ENCODE data around the gene FGF8.

Gene FGF8

GRCh38 chr10:101780818-101781654, 5.1 kb upstream of the FGF8 start:
- Histone ChIP-seq H3K9ac (no peak overlapping the region), H3K4me1 (ENCODE audit: low read depth, poor library complexity, severe bottlenecking) (peaks cover 31% of the 10 kb centered on the region), H4K20me1 (ENCODE audit: insufficient read depth) (no peaks in the 10 kb centered on the region), H3K27ac (no peak overlapping the region), H3K4me3 (IDR thresholded peaks at IDR 0.05; ENCODE audit: insufficient read depth, low read depth, low read length) (no peak overlapping the region), H3K27me3 (ENCODE audit: insufficient read depth, low read depth) (no peaks in the 10 kb centered on the region), H3K36me3 (ENCODE audit: insufficient read depth) (no peaks in the 10 kb centered on the region), H3K4me2 (peak overlapping the region; percentile 64; the same call in 1 of the 2 replicates), H3K79me2 (ENCODE audit: insufficient read depth, low read depth) (no peaks in the 10 kb centered on the region), H2AFZ (ENCODE audit: low read depth) (no peak overlapping the region)
- TF ChIP-seq CTCF (conservative IDR thresholded peaks at IDR 0.05; ENCODE audit: low read depth, low read length): peak; percentile 84

DNA sequence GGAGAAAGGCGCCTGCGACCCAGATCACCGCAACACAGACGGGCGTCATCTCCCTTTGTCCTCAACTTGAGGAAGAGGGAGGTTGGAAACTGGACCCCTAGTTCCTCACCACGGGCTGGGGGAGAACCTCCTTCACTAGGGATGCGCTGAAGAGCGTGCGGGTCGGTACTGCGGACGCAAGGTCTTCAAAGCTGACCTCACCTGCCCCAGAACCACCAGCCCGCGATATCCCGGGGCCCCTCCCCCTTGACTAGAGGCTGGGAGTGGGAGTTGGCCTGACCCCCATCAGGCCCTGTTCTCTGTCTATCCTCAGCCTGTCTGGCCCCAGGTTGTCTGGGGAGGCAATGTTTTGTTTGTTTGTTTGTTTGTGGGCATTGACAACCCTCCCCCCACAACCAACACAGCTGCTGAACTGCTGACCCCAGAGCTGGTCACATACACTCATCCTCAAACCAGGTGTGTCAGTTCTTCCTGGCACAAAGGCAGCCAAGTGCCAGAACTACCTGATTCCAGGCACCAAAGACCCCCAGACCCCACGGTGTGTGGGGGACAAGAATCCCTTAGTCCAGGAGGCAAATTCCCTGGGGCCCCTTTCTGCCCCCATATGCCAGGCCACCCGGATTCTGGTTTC, 4.4 kb upstream of the FGF8 start:
- Histone ChIP-seq H3K4me2 (peak overlapping the region; percentile 64), H3K4me1 (ENCODE audit: low read depth, poor library complexity, severe bottlenecking) (peaks cover 31% of the 10 kb centered on the region), H2AFZ (ENCODE audit: low read depth) (no peak overlapping the region), H3K9ac (no peak overlapping the region), H3K27ac (no peak overlapping the region), H3K36me3 (ENCODE audit: insufficient read depth) (no peaks in the 10 kb centered on the region), H4K20me1 (ENCODE audit: insufficient read depth) (no peaks in the 10 kb centered on the region), H3K27me3 (ENCODE audit: insufficient read depth, low read depth) (peaks cover 2% of the 10 kb centered on the region; the same call in 1 of the 2 replicates), H3K79me2 (ENCODE audit: insufficient read depth, low read depth) (no peaks in the 10 kb centered on the region), H3K4me3 (IDR thresholded peaks at IDR 0.05; ENCODE audit: insufficient read depth, low read depth, low read length) (no peak overlapping the region)
- no peak for TF ChIP-seq CTCF (conservative IDR thresholded peaks at IDR 0.05; ENCODE audit: low read depth, low read length)

DNA sequence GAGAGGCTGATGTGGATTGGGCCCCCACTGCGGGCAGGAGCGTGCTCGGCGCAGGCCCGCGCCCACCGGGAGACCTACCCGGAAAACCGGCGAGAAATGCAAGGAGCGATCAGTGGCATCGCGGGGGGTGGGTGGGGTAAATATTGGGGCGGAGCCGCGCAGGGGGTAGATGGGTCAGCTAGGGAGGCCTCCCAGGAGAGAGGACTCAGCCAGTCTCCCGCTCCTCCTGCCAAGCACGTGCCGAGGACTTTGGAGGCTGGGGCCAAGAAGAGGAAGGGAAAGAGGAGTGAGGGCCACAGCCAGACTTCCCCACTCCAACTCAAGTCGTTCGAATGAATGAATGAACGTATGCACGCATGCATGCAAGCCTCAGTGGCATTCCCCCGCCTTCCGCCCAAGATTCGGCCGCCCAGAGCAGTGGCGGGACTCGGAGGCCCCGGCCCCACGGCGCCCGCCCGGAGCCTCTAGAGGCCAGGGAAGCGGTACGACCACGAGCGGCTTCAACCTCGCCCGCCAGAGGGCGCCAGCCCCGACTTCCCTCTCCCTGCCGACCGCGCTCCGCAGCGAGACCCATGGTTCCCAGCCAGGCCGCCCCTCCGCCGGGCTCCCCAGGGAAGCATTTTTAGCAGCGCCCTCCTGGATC, 3.8 kb upstream of the FGF8 start:
- Histone ChIP-seq H3K79me2 (ENCODE audit: insufficient read depth, low read depth) (no peaks in the 10 kb centered on the region), H3K4me1 (ENCODE audit: low read depth, poor library complexity, severe bottlenecking) (peaks cover 31% of the 10 kb centered on the region), H3K9ac (no peak overlapping the region), H3K4me2 (peak overlapping the region; percentile 64), H3K27ac (no peak overlapping the region), H3K4me3 (IDR thresholded peaks at IDR 0.05; ENCODE audit: insufficient read depth, low read depth, low read length) (no peak overlapping the region), H3K27me3 (ENCODE audit: insufficient read depth, low read depth) (peaks cover 9% of the 10 kb centered on the region), H4K20me1 (ENCODE audit: insufficient read depth) (no peaks in the 10 kb centered on the region), H2AFZ (ENCODE audit: low read depth) (peak overlapping the region; percentile 23; the same call in 1 of the 2 replicates), H3K36me3 (ENCODE audit: insufficient read depth) (no peaks in the 10 kb centered on the region)
- peak; percentile 77 for TF ChIP-seq CTCF (conservative IDR thresholded peaks at IDR 0.05; ENCODE audit: low read depth, low read length)

DNA sequence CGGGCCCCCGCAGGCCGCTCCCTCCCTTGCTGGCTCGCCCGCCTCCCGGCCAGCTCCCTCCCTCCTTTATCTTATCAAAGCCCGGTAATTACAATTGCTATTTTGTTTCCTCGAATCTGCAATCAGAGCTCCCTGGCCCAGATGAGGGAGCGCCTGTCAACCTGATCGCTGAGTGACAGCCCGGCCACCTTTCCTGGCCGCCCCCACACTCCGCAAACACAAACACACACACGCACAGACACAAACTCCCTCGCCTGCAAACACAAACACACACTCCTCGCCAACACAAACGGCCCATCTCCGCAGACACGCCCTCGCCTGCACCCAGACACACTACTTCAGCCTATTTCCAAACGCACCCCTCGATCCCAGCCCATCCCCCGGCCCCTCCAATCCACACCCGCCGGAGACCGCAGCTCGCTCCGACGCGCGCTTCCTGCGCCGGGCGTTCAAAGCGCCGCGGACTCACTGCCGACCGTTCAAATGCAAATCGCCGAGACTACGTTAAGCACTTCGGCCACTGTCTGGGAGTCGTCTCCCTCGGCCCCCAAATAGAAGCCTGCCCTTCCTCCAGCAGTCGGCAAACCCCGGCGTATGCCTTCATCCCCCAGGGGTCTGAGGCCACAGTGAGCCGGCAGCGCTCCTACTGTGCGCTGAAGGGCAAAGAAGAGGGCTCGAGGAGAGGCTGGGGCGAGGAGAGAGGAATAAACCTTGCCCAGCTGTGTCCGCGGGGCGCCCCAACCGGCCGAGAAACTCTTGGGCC, 3.0 kb upstream of the FGF8 start:
- Histone ChIP-seq H3K27me3 (ENCODE audit: insufficient read depth, low read depth) (peaks cover 15% of the 10 kb centered on the region), H3K9ac (no peak overlapping the region), H3K27ac (no peak overlapping the region), H2AFZ (ENCODE audit: low read depth) (peak overlapping the region; percentile 23; the same call in 1 of the 2 replicates), H3K79me2 (ENCODE audit: insufficient read depth, low read depth) (no peaks in the 10 kb centered on the region), H4K20me1 (ENCODE audit: insufficient read depth) (no peaks in the 10 kb centered on the region), H3K36me3 (ENCODE audit: insufficient read depth) (no peaks in the 10 kb centered on the region), H3K4me1 (ENCODE audit: low read depth, poor library complexity, severe bottlenecking) (peaks cover 27% of the 10 kb centered on the region), H3K4me2 (peak overlapping the region; percentile 64; the same call in 1 of the 2 replicates), H3K4me3 (IDR thresholded peaks at IDR 0.05; ENCODE audit: insufficient read depth, low read depth, low read length) (no peak overlapping the region)
- no peak for TF ChIP-seq CTCF (conservative IDR thresholded peaks at IDR 0.05; ENCODE audit: low read depth, low read length)

Data from KMS-11 (cell line).